OCI-M2 (cell line): ENCODE results near the gene OPTC.
"Not testable (repeated sequence)": the region's sequence is repeated elsewhere in the genome, so short reads cannot be mapped to it uniquely, and the experiment has no call there.

Source experiments
- DNase-seq: peaks from one replicate; lab custom pipeline; 2025; ENCODE audit not compliant: unreplicated experiment; lab: John Stamatoyannopoulos, UW

The OPTC gene

GRCh38 chr1:203516184-203516583 is 22.2 kb downstream of the OPTC start:
- no peak for DNase-seq

GRCh38 chr1:203516906-203517305 is 23.0 kb downstream of the OPTC start:
- no peak for DNase-seq

- DNase-seq: no peak
Observed at GRCh38 chr1:203517426-203518110, 23.6 kb downstream of the OPTC start.

GRCh38 chr1:203518139-203518538 is 24.2 kb downstream of the OPTC start:
- DNase-seq: not testable (repeated sequence)

- DNase-seq: no peak
Observed at GRCh38 chr1:203518541-203518940, 24.6 kb downstream of the OPTC start.

GRCh38 chr1:203519053-203519840 is 25.3 kb downstream of the OPTC start:
- DNase-seq: no peak

DNA sequence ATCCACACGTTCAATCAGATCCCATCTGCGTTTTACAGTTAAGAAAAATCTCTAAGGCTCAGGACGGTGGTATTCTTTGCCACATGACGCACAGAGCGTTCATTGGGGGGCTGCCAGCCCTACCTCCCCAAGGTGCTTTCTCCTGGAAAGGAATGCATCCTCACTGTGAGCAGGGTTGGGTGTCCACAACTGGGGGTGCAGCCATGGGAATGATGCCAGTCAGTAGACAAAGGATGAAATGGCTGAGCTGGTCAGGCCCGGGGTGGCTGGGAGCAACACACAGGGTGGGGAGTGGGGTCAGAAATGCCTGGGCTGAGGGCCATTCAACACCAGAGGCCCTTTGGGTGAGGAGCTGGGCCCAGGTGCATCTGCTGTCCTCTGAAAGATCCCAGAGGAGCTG is 25.9 kb downstream of the OPTC start:
- no peak for DNase-seq

GRCh38 chr1:203520315-203520714 is 26.4 kb downstream of the OPTC start:
- DNase-seq: no peak

- DNase-seq: no peak
Observed at GRCh38 chr1:203521074-203521794, 27.3 kb downstream of the OPTC start.

DNA sequence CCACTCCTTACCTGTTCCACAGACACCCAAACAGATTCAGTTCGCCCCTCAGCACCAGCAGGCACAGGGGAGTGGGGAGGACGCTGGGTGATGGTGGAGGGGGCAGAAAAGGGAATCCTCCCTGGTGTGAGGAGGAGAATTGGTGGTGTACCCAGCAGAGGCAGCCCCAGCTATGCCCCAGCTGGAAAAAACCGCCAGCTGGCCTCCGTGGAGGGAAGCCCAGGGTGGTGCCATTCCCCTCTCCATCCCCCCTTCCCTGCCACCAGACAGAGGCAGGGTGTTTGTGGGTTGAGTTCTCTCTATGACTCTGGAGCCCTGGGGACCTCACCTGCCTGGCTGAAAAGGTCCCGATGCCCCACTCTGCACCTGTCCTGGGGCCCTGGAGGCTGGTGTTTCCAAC is 27.9 kb downstream of the OPTC start:
- no peak for DNase-seq

DNA sequence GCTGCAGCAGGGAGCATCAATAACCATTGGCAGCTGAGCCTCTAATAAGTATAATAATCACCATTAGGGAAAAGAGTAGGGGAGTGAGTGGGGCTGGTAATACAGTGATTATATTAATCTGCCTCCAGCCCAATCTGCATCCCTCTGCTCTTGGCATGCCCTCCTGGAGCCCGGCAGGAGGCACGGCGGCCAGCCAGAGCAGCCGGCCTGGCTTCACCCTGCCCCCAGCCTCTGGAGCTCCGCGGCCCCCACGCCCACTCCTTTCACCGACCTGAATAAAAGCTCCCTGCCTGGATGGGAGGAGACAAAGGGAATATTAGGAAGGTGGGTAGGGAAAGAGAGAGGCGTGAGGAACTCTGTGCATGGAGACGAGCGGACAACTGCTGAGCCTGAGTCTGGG is 28.3 kb downstream of the OPTC start:
- DNase-seq: no peak

DNA sequence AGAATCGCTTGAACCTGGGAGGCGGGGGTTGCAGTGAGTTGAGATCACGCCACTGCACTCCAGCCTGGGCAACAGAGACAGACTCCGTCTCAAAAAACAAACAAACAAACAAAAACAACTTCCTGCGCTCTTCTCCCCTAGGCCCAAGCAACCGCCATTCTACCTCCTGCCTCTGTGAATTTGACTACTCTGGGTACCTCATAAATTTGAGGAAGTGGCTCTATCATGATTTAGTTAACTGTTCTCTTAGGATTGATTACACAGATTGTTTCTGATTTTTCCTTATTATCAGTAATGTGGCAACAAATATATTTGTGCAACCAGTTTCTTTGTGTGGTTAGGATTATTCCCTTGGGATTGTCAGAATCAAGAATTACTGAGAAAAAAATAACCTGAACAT is 29.7 kb downstream of the OPTC start:
- no peak for DNase-seq

DNA sequence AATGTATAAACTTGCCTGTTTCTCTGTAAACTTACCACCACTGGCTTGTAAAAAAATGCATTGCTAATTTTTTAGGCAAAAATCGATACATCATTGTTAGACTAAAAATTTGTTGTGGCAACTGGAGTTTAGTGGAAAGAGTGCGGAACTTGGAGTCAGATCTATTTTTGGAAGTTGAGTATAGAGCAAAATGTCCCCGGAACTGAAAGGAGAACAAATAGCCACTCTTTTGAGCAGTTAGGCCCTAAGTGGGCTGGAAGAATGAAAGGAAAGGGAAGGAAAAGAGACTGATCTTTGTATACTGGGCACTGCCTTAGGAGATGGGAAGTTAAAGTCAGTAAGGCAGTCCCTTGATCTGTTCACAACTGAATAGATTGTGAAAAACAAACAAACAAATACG is 30.2 kb downstream of the OPTC start:
- DNase-seq: no peak

DNA sequence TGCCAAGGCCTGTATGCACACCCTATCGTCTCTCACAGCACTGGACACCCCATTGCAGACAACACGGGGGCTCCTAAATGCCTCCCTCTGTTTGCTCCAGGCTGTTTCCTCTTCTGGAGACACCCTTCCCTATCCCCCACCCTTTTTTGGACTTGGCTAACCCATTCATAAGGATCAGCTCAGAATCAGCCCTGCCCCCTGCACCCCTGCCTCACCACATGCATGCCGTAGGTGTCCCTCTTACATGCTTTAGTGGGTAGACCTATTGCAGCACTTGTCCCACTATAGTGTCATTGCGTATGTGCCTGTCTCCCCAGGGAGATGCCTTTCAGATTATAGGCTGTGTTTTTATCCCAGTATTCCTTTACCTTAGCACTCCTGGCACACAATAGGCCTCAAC is 30.9 kb downstream of the OPTC start:
- DNase-seq: no peak

GRCh38 chr1:203525685-203526084 is 31.7 kb downstream of the OPTC start:
- DNase-seq: no peak

DNA sequence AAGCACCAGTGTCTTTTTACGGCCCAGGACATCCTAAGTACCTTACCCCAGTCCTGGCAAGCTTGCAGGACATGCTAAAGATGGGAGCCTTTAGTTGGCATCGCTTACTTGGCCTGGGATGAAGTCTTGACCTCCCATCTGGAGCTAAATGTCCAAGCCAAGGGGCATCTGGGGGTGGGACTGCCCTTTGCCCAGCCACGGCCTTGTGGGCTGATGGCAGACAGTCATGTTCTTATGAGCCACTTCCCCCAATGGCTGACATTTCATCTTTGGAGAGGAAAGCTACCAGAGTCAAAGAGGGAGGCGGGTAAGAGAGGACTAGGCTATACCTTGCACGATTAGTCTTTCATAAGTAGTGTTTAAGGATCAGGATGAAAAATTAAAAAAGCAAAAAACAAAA is 32.2 kb downstream of the OPTC start:
- DNase-seq: no peak

- no peak for DNase-seq
Observed at GRCh38 chr1:203526572-203526971, 32.6 kb downstream of the OPTC start.

DNA sequence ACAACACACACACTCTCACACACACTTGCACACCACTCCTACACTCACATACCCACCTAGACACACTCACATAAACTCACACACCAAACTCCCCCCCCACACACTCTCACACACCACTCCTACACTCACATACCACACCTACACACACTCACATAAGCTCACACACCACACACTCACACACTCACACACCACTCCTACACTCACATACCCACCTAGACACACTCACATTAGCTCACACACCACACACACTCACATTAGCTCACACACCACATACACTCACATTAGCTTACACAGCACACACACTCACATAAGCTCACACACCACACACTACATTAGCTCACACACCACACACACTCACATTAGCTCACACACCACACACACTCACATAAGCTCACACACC is 33.1 kb downstream of the OPTC start:
- no peak for DNase-seq

- DNase-seq: no peak
Observed at GRCh38 chr1:203528063-203528462, 34.1 kb downstream of the OPTC start.

DNA sequence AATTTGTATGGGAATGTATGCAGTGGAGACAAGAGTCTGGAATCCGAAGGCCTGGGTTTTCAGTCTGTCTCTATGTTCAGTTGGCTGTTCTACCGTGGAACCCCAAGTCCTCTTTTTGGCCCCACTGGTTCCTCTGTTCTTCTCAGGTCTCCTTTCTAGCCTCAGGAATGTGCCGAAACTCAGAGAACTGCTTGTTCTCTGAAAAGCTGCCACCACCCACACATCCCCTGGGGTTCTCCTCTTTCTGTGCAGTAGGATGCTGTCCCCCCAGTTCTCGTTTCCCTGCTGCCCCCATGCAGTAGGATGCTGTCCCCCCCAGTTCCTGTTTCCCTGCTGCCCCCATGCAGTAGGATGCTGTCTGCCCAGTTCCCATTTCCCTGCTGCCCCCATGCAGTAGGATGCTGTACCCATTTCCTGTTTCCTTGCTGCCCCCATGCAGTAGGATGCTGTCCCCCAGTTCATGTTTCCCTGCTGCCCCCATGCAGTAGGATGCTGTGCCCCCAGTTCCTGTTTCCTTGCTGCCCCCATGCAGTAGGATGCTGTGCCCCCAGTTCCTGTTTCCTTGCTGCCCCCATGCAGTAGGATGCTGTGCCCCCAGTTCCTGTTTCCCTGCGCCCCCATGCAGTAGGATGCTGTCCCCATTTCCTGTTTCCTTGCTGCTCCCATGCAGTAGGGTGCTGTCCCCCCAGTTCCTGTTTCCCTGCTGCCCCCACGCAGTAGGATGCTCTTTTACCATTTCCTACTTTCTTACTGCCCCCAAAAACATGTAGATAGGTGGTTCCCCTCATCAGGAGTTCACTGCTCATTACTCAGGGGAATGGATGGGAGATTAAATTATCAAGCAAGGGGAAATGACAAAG is 35.3 kb downstream of the OPTC start:
- DNase-seq: no peak

GRCh38 chr1:203531063-203531462 is 37.1 kb downstream of the OPTC start:
- DNase-seq: no peak
